ENCODE data around the gene MSLN.

DNA sequence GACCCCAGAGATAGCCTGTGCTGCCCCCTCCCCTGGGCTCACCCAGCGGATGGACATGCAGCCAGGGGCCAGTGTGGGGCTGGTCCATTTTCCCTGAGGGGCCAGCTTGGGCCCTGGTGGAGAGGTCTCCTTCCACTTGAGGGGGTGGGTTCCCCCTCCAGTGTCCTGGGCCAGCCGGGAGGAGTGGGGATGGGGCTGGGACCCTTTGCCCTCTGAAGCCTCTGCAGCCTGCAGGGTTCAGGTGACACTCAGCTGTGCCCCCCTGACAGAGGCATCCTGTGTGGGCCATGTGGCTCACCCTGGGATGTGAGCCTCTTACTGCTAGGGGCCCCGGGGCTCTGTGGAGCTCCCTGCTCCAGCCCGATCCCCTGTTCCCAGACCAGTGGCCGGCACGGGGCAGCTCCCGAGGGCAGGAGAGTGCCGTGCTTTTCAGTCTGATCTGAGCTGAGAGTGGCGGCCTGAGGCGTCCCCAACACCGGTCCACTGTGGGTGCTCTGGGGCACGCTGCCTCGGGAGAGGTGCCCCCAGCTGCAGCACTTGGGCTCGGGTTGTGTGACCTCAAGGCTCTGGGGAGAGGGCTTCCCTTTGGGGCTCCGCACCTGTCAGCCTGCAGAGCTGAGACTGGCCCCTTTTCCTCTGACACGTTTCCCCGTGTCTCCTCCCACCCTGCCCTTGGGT is 40.4 kb downstream of the MSLN start:
- TF ChIP-seq POLR2AphosphoS5 (IDR thresholded peaks at IDR 0.05; ENCODE audit: borderline replicate concordance, low read depth, low read length) (no peak), EZH2 (IDR thresholded peaks at IDR 0.05) (no peak)
